C4-2B (cell line): ENCODE data around the gene MCM8.

Experiments
- H3K27ac ChIP-seq: fragments of 450-650 bp; 2 replicates; pipeline ENCODE4 v1.5.1; 2017
- ZFX ChIP-seq: fragments of 450-650 bp; IDR thresholded peaks from 2 replicates; pipeline ENCODE4 v1.6.1; 2017
- TF ChIP-seq, protein P1 (sequence below): fragments of 450-650 bp; conservative IDR thresholded peaks from 2 replicates; pipeline ENCODE4 v1.5.1; 2017; ENCODE audit warnings: mild to moderate bottlenecking

MCM8 gene

DNA sequence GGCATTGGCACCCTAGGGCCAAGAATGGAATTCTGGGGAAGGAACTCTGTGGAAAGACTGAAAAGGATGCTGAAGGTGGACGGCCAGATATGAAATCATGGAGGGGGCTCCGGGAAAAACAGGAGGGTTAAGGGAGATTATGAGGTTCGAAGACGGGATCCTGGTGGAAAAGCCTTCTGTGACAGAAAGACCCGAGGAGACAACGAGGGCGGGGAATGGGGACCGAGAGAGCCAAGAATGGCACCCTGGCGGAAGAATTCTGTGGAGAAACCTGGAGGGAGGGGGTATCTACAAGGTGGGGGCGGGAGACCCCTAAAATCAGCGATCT, 545 bp upstream of the MCM8 start:
- peak overlapping the region; percentile 88 for H3K27ac ChIP-seq
- TF ChIP-seq, protein P1, sequence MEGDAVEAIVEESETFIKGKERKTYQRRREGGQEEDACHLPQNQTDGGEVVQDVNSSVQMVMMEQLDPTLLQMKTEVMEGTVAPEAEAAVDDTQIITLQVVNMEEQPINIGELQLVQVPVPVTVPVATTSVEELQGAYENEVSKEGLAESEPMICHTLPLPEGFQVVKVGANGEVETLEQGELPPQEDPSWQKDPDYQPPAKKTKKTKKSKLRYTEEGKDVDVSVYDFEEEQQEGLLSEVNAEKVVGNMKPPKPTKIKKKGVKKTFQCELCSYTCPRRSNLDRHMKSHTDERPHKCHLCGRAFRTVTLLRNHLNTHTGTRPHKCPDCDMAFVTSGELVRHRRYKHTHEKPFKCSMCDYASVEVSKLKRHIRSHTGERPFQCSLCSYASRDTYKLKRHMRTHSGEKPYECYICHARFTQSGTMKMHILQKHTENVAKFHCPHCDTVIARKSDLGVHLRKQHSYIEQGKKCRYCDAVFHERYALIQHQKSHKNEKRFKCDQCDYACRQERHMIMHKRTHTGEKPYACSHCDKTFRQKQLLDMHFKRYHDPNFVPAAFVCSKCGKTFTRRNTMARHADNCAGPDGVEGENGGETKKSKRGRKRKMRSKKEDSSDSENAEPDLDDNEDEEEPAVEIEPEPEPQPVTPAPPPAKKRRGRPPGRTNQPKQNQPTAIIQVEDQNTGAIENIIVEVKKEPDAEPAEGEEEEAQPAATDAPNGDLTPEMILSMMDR: no peak
- TF ChIP-seq ZFX: no peak

DNA sequence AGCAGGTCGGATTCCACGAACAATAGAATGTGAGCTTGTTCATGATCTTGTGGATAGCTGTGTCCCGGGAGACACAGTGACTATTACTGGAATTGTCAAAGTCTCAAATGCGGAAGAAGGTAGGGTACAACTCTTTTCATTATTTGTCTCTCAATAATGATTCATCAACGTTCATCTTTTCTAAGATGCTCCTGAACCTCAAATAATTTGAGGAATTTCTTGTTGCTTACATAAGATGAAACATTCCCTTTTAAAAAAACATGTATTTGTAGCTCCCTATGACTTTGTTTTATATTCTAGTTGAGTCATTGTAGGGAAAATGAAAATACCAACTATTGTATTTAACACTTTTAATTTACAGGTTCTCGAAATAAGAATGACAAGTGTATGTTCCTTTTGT, 17.0 kb downstream of the MCM8 start:
- TF ChIP-seq ZFX: no peak
- TF ChIP-seq, protein P1: no peak
- no peak overlapping the region for H3K27ac ChIP-seq

DNA sequence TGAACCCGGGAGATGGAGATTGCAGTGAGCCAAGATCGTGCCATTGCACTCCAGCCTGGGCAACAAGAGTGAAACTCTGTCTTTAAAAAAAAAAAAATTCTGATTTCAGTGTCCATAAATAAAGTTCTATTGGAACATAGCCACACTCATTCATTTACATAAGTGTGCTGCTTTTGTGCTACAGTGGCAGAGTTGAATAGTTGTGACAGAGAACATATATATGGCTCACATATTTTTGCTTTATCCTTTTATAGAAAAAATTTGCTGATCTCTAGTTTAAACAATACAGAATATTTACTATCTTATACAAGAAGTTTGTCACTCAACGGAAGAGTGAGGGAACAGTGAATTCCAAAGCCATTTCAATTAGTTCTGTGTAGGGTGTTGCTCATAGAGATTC, 18.0 kb downstream of the MCM8 start:
- TF ChIP-seq, protein P1: no peak
- no peak for TF ChIP-seq ZFX
- no peak overlapping the region for H3K27ac ChIP-seq

DNA sequence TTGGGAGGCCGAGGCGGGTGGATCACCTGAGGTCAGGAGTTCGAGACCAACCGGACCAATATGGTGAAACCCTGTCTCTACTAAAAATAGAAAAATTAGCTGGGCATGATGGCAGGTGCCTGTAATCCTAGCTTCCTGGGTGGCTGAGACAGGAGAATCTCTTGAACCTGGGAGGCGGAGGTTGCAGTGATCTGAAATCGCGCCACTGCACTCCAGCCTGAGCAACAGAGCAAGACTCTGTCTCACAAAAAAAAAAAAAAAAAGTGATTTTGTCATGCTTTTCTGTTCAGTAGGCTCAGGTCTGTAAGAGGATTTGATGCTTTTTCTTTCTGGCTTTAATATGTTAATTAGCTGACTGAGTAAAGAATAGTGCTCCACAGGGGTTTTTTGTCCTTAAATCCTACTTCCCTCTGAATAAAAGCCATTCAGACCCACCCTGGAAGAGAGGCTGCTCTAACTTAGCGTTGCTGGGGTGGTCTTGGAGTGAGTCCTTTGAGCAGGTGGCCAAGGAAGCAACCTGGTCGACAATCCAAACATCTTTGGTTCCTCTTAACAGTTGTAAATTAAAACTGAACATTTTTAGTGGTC, 19.0 kb downstream of the MCM8 start:
- no peak overlapping the region for H3K27ac ChIP-seq
- TF ChIP-seq, protein P1: no peak
- TF ChIP-seq ZFX: no peak

DNA sequence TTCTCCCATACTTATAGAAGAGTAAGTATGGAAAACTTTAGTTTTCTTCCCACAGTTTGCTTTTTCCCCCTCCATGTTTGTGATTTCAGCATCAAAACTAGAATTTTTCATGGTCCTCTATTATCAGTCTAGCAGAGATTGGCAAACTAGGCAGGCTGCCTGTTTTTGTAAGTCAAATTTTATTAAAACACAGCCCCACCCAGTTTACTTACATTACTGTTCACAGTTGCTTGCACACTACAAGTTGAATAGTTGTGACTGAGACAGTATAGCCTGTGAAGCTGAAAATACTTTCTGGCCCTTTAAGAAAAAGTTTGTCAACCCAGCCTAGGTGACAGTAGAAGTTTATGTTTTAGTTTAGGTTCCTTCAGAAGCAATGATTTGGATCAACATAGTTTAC, 19.5 kb downstream of the MCM8 start:
- TF ChIP-seq, protein P1: no peak
- no peak for TF ChIP-seq ZFX
- H3K27ac ChIP-seq: no peak overlapping the region

DNA sequence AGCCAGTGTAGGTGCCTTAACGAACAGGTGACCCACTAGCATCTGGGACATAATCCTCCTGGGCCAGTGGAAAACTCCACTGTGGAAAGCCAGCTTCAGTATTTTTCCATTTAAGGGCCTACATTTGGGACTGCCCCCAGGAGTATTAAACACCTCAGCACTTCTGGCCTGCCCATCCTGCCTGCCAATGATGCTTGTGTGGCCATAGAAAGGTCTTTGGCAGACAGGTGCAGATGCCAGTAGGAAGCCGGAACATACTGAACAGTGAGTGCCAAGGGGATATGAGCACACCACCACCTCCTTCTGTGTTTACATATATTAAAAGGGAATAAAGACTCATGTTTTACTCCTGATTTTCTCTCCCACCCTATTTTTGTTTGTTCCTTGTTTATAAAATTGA, 19.9 kb downstream of the MCM8 start:
- no peak overlapping the region for H3K27ac ChIP-seq
- no peak for TF ChIP-seq ZFX
- TF ChIP-seq, protein P1: no peak

DNA sequence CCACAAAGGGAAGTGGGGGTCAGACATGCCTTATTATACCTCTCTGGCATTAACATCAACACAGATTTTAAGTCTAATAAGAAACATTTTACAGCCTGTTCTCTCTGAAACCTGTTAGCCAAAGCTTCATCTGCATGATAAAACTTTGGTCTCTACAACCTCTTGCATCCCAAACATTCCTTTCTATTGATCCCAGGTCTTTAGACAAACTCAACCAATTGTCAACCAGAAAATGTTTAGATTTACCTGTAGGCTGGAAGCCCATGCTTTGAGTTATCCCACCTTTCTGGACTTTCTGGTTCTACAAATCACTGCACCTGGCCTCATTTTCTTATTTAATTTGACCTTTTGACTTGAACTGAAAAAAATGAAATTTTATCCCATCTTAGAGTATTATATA, 20.8 kb downstream of the MCM8 start:
- TF ChIP-seq, protein P1: no peak
- TF ChIP-seq ZFX: no peak
- no peak overlapping the region for H3K27ac ChIP-seq
